Omental fat pad (tissue), 4 donors: ENCODE measurements around the gene NKRF. TPM values are rescaled to one million over a fixed set of nuclear protein-coding genes. Genes with fewer than 3 reads are reported as not detected.
A peak's percentile ranks its signal among the peaks of the same experiment; 100 is the strongest.

ENCODE experiments used
- ATAC-seq: fragments of 150-250 bp; one replicate; pipeline ENCODE4 v1.9.1; 2016; ENCODE audit warnings: mild to moderate bottlenecking, moderate library complexity; ENCODE audit not compliant: low FRiP score
- DNase-seq: peaks from one replicate; pipeline ENCODE4 v3.0.0-alpha.2; 2019; ENCODE audit warnings: low spot score
- CTCF ChIP-seq, 3 donors: fragments of 450-650 bp; IDR thresholded peaks; one replicate each; pipeline ENCODE4 v1.5.1; 2016 to 2017; ENCODE audit warnings: antibody characterized with exemption in 3 of 3, mild to moderate bottlenecking in 3 of 3, moderate library complexity in 2 of 3
- total RNA-seq, 4 donors: library from RNA; depleted of rRNA; stranded (reverse); fragments of >200 nt; gene quantifications; one replicate each; pipeline ENCODE4 v1.1.0, GENCODE V29; 2016

Gene NKRF
- 10 to 100 TPM in 1 of 4 donors, 1 to 10 TPM in 3; 4.5 to 10.9 (median 8.0) TPM for total RNA-seq

- ATAC-seq (peak; percentile 74), DNase-seq (peak; percentile 84)
- no peak for TF ChIP-seq CTCF (IDR thresholded peaks at IDR 0.05)
Observed at GRCh38 chrX:119606280-119607017, at the start of gene NKRF. TSS of gene NKRF (minus strand) at chrX:119606424.

- no peak for TF ChIP-seq CTCF (IDR thresholded peaks at IDR 0.05)
- DNase-seq (peak; percentile 25), ATAC-seq (peak; percentile 70)
Observed at GRCh38 chrX:119655125-119655524, 48.9 kb upstream of the NKRF start.

GRCh38 chrX:119654112-119654531, 47.9 kb upstream of the NKRF start:
- DNase-seq (no peak), ATAC-seq (peak; percentile 57)
- TF ChIP-seq CTCF (IDR thresholded peaks at IDR 0.05): no peak

GRCh38 chrX:119648421-119648775, 42.2 kb upstream of the NKRF start:
- ATAC-seq (no peak), DNase-seq (no peak)
- TF ChIP-seq CTCF (IDR thresholded peaks at IDR 0.05): no peak

GRCh38 chrX:119647552-119648420, 41.6 kb upstream of the NKRF start:
- no peak for ATAC-seq
- no peak for TF ChIP-seq CTCF (IDR thresholded peaks at IDR 0.05)
- DNase-seq: no peak

- DNase-seq (no peak), ATAC-seq (no peak)
- TF ChIP-seq CTCF (IDR thresholded peaks at IDR 0.05): no peak
Observed at GRCh38 chrX:119647089-119647488, 40.9 kb upstream of the NKRF start.
